Natural killer cell (primary cell): ENCODE results near the gene VWA2. TPM values are rescaled to one million over a fixed set of nuclear protein-coding genes. Genes with fewer than 3 reads are reported as not detected.

Source experiments
- ATAC-seq, 3 donors: fragments of 150-1000 bp in 2 of 3; fragments of 200-7000 bp in 1 of 3; cut with Tn5 transposase; 1 replicate in 1 of 3; 2 replicates in 2 of 3; pipeline ENCODE4 v1.10.0; 2021; ENCODE audit warnings: mild to moderate bottlenecking in 2 of 3, moderate library complexity in 2 of 3
- DNase-seq, 2 donors: peaks; one replicate each; pipeline versions ENCODE4 v3.0.0 to v3.0.0-alpha.2; 2013 to 2021; ENCODE audit warnings: mixed read lengths in 1 of 2
- H3K27ac ChIP-seq: one replicate; pipeline ENCODE4 v1.5.1; 2013; ENCODE audit warnings: mild to moderate bottlenecking, low read length
- H3K27me3 ChIP-seq: one replicate; pipeline ENCODE4 v1.6.1; 2013; ENCODE audit warnings: low read length; ENCODE audit not compliant: control insufficient read depth, insufficient read depth
- H3K36me3 ChIP-seq: one replicate; pipeline ENCODE4 v1.6.1; 2013; ENCODE audit warnings: low read length; ENCODE audit not compliant: control insufficient read depth, insufficient read depth
- H3K4me1 ChIP-seq: one replicate; pipeline ENCODE4 v1.6.1; 2013; ENCODE audit warnings: low read length; ENCODE audit not compliant: control insufficient read depth, insufficient read depth
- H3K4me3 ChIP-seq: one replicate; pipeline ENCODE4 v1.5.1; 2013; ENCODE audit warnings: low read length
- H3K9me3 ChIP-seq: one replicate; pipeline ENCODE4 v1.6.1; 2013; ENCODE audit warnings: low read length; ENCODE audit not compliant: control insufficient read depth, insufficient read depth
- H3K27ac Mint-ChIP-seq, 2 donors: one replicate each; pipeline ENCODE4 v1.8.0; 2022; ENCODE audit warnings: mild to moderate bottlenecking in 2 of 2, mixed read lengths in 2 of 2, moderate library complexity in 1 of 2
- H3K27me3 Mint-ChIP-seq, 2 donors: one replicate each; pipeline ENCODE4 v1.8.0; 2022; ENCODE audit warnings: low read depth in 2 of 2, mixed read lengths in 2 of 2
- H3K36me3 Mint-ChIP-seq: one replicate; pipeline ENCODE4 v1.8.0; 2022; ENCODE audit warnings: mixed read lengths
- H3K4me1 Mint-ChIP-seq, 2 donors: one replicate each; pipeline ENCODE4 v1.8.0; 2022; ENCODE audit warnings: mixed read lengths in 2 of 2
- H3K4me3 Mint-ChIP-seq: one replicate; pipeline ENCODE4 v1.8.0; 2022; ENCODE audit warnings: mild to moderate bottlenecking, moderate library complexity, mixed read lengths
- H3K9me3 Mint-ChIP-seq, 2 donors: one replicate each; pipeline ENCODE4 v1.8.0; 2022; ENCODE audit warnings: mixed read lengths in 2 of 2
- WGBS: methylation state at CpG from one replicate; pipeline ENCODE4 v1.1.7; 2013; ENCODE audit warnings: missing lambda C conversion rate; ENCODE audit not compliant: insufficient coverage; 5-methylcytosine and 5-hydroxymethylcytosine counted together
- intact Hi-C: fragments of 100-400 bp; cut with micrococcal nuclease; formaldehyde crosslinking; loops from one replicate; pipeline ENCODE4 v1.14.2; 2022
- total RNA-seq, 4 donors: library from RNA; stranded (reverse); fragments of 120-200 nt in 1 of 4; gene quantifications; one replicate each; pipeline versions ENCODE4 v1.2.3 to v1.2.4, GENCODE V29; 2013 to 2022
- TF ChIP-seq, protein P1 (sequence below): fragments of 200-600 bp; IDR thresholded peaks from one replicate; pipeline ENCODE4 v1.8.0; 2022; ENCODE audit warnings: antibody characterized with exemption

Gene VWA2
- total RNA-seq, 3 donors from 2014 or later (not counting 1 experiment from before 2014, with no cell fraction given) = not detected

- Histone ChIP-seq H3K36me3 (no peaks in the 10 kb centered on the region), H3K27me3 (no peaks in the 10 kb centered on the region), H3K4me1 (no peaks in the 10 kb centered on the region), H3K4me3 (no peak overlapping the region), H3K27ac (no peak overlapping the region), H3K9me3 (no peaks in the 10 kb centered on the region)
- Mint-ChIP-seq H3K36me3 (no peaks in the 10 kb centered on the region), H3K27ac (no peak overlapping the region), H3K4me3 (no peak overlapping the region), H3K4me1 (no peaks in the 10 kb centered on the region), H3K27me3 (no peaks in the 10 kb centered on the region), H3K9me3 (no peaks in the 10 kb centered on the region)
- ATAC-seq (no peak), DNase-seq (no peak)
- TF ChIP-seq, protein P1, sequence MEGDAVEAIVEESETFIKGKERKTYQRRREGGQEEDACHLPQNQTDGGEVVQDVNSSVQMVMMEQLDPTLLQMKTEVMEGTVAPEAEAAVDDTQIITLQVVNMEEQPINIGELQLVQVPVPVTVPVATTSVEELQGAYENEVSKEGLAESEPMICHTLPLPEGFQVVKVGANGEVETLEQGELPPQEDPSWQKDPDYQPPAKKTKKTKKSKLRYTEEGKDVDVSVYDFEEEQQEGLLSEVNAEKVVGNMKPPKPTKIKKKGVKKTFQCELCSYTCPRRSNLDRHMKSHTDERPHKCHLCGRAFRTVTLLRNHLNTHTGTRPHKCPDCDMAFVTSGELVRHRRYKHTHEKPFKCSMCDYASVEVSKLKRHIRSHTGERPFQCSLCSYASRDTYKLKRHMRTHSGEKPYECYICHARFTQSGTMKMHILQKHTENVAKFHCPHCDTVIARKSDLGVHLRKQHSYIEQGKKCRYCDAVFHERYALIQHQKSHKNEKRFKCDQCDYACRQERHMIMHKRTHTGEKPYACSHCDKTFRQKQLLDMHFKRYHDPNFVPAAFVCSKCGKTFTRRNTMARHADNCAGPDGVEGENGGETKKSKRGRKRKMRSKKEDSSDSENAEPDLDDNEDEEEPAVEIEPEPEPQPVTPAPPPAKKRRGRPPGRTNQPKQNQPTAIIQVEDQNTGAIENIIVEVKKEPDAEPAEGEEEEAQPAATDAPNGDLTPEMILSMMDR = no peak
- WGBS = 92% methylated on average over 10 of the region's 10 CpGs
- intact Hi-C loops = no loop called here
These were observed 44.0 kb downstream of the VWA2 start for GRCh38 chr10:114283091-114283490.

- Histone ChIP-seq H3K27me3 (no peaks in the 10 kb centered on the region), H3K27ac (no peak overlapping the region), H3K4me3 (no peak overlapping the region), H3K36me3 (no peaks in the 10 kb centered on the region), H3K4me1 (no peaks in the 10 kb centered on the region), H3K9me3 (no peaks in the 10 kb centered on the region)
- no peak for ATAC-seq
- no peaks in the 10 kb centered on the region for H3K36me3 Mint-ChIP-seq
- H3K27me3 Mint-ChIP-seq = no peaks in the 10 kb centered on the region
- TF ChIP-seq, protein P1 = no peak
- H3K9me3 Mint-ChIP-seq = no peaks in the 10 kb centered on the region
- 89% methylated on average over 6 of the region's 6 CpGs for WGBS
- no peak overlapping the region for H3K27ac Mint-ChIP-seq
- no peaks in the 10 kb centered on the region for H3K4me1 Mint-ChIP-seq
- no peak overlapping the region for H3K4me3 Mint-ChIP-seq
- intact Hi-C loops = no loop called here
- no peak for DNase-seq
These were observed 44.6 kb downstream of the VWA2 start for GRCh38 chr10:114283535-114284234.

- TF ChIP-seq, protein P1 = no peak
- Histone ChIP-seq H3K9me3 (no peaks in the 10 kb centered on the region), H3K27me3 (no peaks in the 10 kb centered on the region), H3K4me1 (no peaks in the 10 kb centered on the region), H3K27ac (no peak overlapping the region), H3K36me3 (no peaks in the 10 kb centered on the region), H3K4me3 (no peak overlapping the region)
- intact Hi-C loops = no loop called here
- Mint-ChIP-seq H3K27me3 (no peaks in the 10 kb centered on the region), H3K4me1 (no peaks in the 10 kb centered on the region), H3K9me3 (no peaks in the 10 kb centered on the region), H3K36me3 (no peaks in the 10 kb centered on the region), H3K4me3 (no peak overlapping the region), H3K27ac (no peak overlapping the region)
- DNase-seq (no peak), ATAC-seq (no peak)
- 80% methylated on average over 13 of the region's 13 CpGs for WGBS
These were observed 45.5 kb downstream of the VWA2 start for GRCh38 chr10:114284346-114285071.
